K562 (cell line): ENCODE results near the gene DLGAP3. TPM values are rescaled to one million over a fixed set of nuclear protein-coding genes. Genes with fewer than 3 reads are reported as not detected.
A peak's percentile ranks its signal among the peaks of the same experiment; 100 is the strongest.

ENCODE experiments used
- CXXC5 ChIP-seq: fragments of 250-450 bp; sonication (Bioruptor Pico); IDR thresholded peaks from 2 replicates; pipeline ENCODE4 v1.8.0; 2022; ENCODE audit warnings: inconsistent platforms, mild to moderate bottlenecking, moderate library complexity
- EHMT2 ChIP-seq: fragments of 450-650 bp; IDR thresholded peaks from 2 replicates; pipeline ENCODE4 v1.6.1; 2018; ENCODE audit warnings: antibody characterized with exemption
- ELF4 ChIP-seq: fragments of 450-650 bp; formaldehyde crosslinking; IDR thresholded peaks from 2 replicates; pipeline ENCODE4 v1.4.0; 2022; ENCODE audit warnings: missing genetic modification characterization
- HNRNPH1 ChIP-seq: fragments of 200-400 bp; formaldehyde crosslinking; optimal IDR thresholded peaks from 2 replicates; pipeline ENCODE3; 2017; ENCODE audit warnings: low read depth, mild to moderate bottlenecking, low read length, moderate library complexity
- KHSRP ChIP-seq: fragments of 450-650 bp; IDR thresholded peaks from 2 replicates; pipeline ENCODE4 v1.6.1; 2017
- NRF1 ChIP-seq, 2 experiments: fragments of 450-650 bp; IDR thresholded peaks in 1 of 2; conservative IDR thresholded peaks in 1 of 2; 2 replicates each; pipeline ENCODE4 v1.6.1; 2014; ENCODE audit warnings: mild to moderate bottlenecking in 2 of 2
- PRPF4 ChIP-seq: fragments of 200-400 bp; formaldehyde crosslinking; IDR thresholded peaks from one replicate; pipeline ENCODE4 v1.6.1; 2017; ENCODE audit warnings: low read length, low read depth, mild to moderate bottlenecking; ENCODE audit not compliant: insufficient read depth, poor library complexity, severe bottlenecking
- RBBP5 ChIP-seq: fragments of 200-600 bp; sonication (generic); IDR thresholded peaks from 2 replicates; pipeline ENCODE4 v1.6.1; 2012; ENCODE audit warnings: borderline replicate concordance, mild to moderate bottlenecking, low read length, control low read depth, inconsistent platforms; ENCODE audit not compliant: insufficient read depth, poor library complexity, severe bottlenecking
- SIN3A ChIP-seq, 2 experiments: fragments of 150-350 bp in 1 of 2; IDR thresholded peaks; 2 replicates each; pipeline ENCODE4 v1.6.1; 2011 to 2016; ENCODE audit warnings: borderline replicate concordance in 2 of 2, low read depth in 2 of 2, low read length in 2 of 2, mild to moderate bottlenecking in 2 of 2, moderate library complexity in 2 of 2; ENCODE audit not compliant: control insufficient read depth in 1 of 2
- U2AF2 ChIP-seq: fragments of 200-400 bp; formaldehyde crosslinking; optimal IDR thresholded peaks from 2 replicates; pipeline ENCODE3; 2017; ENCODE audit warnings: low read depth, mild to moderate bottlenecking, low read length
- polyA plus RNA-seq, 8 experiments: library from polyadenylated mRNA; depleted of rRNA in 4 of 8; stranded (reverse) in 5 of 8; unstranded in 3 of 8; fragments of >200 nt; fragmentation: Nextera tagmentation in 2 of 8; fragmentation: Illumina TruSeq in 1 of 8; extraction: Ambion mirVana in 2 of 8; extraction: Trizol in 1 of 8; gene quantifications; 2 replicates each; pipeline versions ENCODE4 v1.2.1 to v1.2.3, GENCODE V29; 2011 to 2014; ENCODE audit warnings: inconsistent platforms in 1 of 8, missing spikeins in 1 of 8
- total RNA-seq, 7 experiments: library from RNA; depleted of rRNA in 6 of 7; stranded (reverse); fragments of >200 nt in 6 of 7; fragmentation: Illumina TruSeq in 2 of 7; extraction: Trizol in 2 of 7; gene quantifications; 2 replicates each; pipeline versions ENCODE4 v1.2.1 to v1.2.3, GENCODE V29; 2011 to 2021; ENCODE audit warnings: low replicate concordance in 1 of 7
- TF ChIP-seq, protein P1 (sequence below), 2 experiments: fragments of 450-650 bp; formaldehyde crosslinking in 1 of 2; IDR thresholded peaks; 2 replicates each; pipeline versions ENCODE4 v1.4.0 to v1.6.1; 2014 to 2020; ENCODE audit warnings: mild to moderate bottlenecking in 2 of 2, borderline replicate concordance in 1 of 2, low read depth in 1 of 2
- TF ChIP-seq, protein P2 (sequence below): fragments of 450-650 bp; formaldehyde crosslinking; IDR thresholded peaks from 2 replicates; pipeline ENCODE4 v1.4.0; 2020; ENCODE audit warnings: mild to moderate bottlenecking, moderate library complexity
- TF ChIP-seq, protein P3 (sequence below): fragments of 150-350 bp; conservative IDR thresholded peaks from 2 replicates; pipeline ENCODE4 v1.6.1; 2014; ENCODE audit warnings: low read length

The DLGAP3 gene
- total and polyA plus RNA-seq, 9 of the 15 experiments (the other 6 are each of a cell fraction or from before 2014, with no cell fraction given), result 0.01 to 0.16 (median 0.07) TPM; not detected in 6

DNA sequence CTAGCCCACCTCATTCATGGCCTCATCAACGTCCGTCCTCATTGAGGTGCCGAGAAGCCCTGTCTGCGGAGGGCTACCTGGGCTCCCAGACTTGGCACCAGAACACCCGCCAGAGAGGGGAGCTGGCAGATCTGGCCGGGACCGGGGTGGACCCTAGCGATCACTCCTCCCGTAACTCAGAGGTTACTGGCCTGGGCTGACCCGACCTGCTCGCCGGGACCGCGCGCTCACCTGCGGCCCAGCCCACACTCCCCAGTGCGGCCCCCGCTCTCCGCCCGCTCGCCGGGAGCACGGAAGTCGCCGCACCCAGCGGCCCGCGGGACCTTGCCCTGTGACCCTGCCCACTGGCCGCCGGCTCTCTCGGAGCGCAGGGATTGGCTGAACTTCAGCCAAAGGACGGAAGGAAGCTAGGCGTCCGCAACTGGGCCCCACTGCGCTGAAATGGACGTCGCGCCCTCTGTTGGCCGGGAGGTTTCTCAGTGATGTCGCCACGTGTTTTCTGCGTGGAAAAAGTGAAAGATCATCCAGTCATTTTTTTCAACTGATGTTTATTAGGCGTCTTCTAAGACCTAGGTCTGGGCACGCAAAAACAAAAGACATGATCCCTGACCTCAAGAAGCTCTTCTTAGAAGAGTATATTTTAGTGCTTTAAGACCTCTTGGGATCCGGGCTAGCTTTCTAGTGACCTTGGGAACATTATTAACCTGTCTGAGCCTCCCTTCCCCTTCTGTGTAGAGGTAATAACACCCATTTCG lies 69.8 kb downstream of the DLGAP3 start, which contains the start of gene SMIM12 (continued):
- TF ChIP-seq, protein P1, sequence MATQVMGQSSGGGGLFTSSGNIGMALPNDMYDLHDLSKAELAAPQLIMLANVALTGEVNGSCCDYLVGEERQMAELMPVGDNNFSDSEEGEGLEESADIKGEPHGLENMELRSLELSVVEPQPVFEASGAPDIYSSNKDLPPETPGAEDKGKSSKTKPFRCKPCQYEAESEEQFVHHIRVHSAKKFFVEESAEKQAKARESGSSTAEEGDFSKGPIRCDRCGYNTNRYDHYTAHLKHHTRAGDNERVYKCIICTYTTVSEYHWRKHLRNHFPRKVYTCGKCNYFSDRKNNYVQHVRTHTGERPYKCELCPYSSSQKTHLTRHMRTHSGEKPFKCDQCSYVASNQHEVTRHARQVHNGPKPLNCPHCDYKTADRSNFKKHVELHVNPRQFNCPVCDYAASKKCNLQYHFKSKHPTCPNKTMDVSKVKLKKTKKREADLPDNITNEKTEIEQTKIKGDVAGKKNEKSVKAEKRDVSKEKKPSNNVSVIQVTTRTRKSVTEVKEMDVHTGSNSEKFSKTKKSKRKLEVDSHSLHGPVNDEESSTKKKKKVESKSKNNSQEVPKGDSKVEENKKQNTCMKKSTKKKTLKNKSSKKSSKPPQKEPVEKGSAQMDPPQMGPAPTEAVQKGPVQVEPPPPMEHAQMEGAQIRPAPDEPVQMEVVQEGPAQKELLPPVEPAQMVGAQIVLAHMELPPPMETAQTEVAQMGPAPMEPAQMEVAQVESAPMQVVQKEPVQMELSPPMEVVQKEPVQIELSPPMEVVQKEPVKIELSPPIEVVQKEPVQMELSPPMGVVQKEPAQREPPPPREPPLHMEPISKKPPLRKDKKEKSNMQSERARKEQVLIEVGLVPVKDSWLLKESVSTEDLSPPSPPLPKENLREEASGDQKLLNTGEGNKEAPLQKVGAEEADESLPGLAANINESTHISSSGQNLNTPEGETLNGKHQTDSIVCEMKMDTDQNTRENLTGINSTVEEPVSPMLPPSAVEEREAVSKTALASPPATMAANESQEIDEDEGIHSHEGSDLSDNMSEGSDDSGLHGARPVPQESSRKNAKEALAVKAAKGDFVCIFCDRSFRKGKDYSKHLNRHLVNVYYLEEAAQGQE (IDR thresholded peaks at IDR 0.05; ENCODE audit: borderline replicate concordance), result peak; percentile 41
- TF ChIP-seq, protein P1 (CRISPR knock-in tag; IDR thresholded peaks at IDR 0.05; ENCODE audit: low read depth), result no peak; the same call in 1 of the 2 replicates
- TF ChIP-seq SIN3A (IDR thresholded peaks at IDR 0.05; ENCODE audit: borderline replicate concordance in 2 of 2, control insufficient read depth in 1 of 2, low read depth in 2 of 2, low read length in 2 of 2) (peak; percentile 20 to 93; a peak in 3 of 4 replicates), ELF4 (no peak), NRF1 (conservative IDR thresholded peaks at IDR 0.05 in 1 of 2, IDR thresholded peaks at IDR 0.05 in 1 of 2) (peak; percentile 64 to 72; a peak in 3 of 4 replicates), HNRNPH1 (no peak), EHMT2 (peak; percentile 90), RBBP5 (peak; percentile 96), PRPF4 (no peak), U2AF2 (no peak), KHSRP (no peak), CXXC5 (peak; percentile 98)
- TF ChIP-seq, protein P2, sequence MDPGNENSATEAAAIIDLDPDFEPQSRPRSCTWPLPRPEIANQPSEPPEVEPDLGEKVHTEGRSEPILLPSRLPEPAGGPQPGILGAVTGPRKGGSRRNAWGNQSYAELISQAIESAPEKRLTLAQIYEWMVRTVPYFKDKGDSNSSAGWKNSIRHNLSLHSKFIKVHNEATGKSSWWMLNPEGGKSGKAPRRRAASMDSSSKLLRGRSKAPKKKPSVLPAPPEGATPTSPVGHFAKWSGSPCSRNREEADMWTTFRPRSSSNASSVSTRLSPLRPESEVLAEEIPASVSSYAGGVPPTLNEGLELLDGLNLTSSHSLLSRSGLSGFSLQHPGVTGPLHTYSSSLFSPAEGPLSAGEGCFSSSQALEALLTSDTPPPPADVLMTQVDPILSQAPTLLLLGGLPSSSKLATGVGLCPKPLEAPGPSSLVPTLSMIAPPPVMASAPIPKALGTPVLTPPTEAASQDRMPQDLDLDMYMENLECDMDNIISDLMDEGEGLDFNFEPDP (CRISPR knock-in tag), result no peak
- TF ChIP-seq, protein P3, sequence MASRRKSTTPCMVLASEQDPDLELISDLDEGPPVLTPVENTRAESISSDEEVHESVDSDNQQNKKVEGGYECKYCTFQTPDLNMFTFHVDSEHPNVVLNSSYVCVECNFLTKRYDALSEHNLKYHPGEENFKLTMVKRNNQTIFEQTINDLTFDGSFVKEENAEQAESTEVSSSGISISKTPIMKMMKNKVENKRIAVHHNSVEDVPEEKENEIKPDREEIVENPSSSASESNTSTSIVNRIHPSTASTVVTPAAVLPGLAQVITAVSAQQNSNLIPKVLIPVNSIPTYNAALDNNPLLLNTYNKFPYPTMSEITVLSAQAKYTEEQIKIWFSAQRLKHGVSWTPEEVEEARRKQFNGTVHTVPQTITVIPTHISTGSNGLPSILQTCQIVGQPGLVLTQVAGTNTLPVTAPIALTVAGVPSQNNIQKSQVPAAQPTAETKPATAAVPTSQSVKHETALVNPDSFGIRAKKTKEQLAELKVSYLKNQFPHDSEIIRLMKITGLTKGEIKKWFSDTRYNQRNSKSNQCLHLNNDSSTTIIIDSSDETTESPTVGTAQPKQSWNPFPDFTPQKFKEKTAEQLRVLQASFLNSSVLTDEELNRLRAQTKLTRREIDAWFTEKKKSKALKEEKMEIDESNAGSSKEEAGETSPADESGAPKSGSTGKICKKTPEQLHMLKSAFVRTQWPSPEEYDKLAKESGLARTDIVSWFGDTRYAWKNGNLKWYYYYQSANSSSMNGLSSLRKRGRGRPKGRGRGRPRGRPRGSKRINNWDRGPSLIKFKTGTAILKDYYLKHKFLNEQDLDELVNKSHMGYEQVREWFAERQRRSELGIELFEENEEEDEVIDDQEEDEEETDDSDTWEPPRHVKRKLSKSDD, result 0 out of 2 replicates have a peak, but pooled peaks have one; percentile 83
